ENCODE measurements around the gene RAD17. TPM values are rescaled to one million over a fixed set of nuclear protein-coding genes. Genes with fewer than 3 reads are reported as not detected.
A peak's percentile ranks its signal among the peaks of the same experiment; 100 is the strongest.

Gene RAD17
- total RNA-seq, 3 donors from 2014 or later = 14.6 to 24.1 (median 14.7) TPM

DNA sequence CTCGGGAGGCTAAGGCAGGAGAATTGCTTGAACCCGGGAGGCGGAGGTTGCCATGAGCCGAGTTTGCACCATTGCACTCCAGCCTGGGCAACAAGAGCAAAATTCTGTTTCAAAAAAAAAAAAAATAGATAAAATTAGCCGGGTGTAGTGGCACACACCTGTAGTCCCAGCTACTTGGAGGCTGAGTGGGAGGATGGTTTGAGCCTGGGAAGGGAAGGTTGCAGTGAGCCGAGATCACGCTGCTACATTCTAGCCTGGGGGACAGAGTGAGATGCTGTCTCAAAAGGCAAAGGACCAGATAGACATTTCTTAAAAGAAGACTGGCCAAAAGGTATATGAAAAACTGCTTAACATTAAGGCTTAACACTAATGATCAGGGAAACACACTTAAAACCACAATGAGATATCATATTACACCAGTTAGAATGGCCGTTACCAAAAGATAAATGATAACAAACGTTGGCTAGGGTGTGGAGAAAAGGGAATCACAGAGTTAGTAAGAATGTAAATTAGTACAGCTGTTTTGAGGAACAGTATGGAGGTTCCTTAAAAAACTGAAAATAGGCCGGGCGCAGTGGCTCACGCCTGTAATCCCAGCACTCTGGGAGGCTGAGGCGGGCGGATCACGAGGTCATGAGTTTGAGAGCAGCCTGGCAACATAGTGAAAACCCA is 35.2 kb downstream of the RAD17 start:
- TF ChIP-seq POLR2AphosphoS5 (IDR thresholded peaks at IDR 0.05) (no peak), POLR2A (IDR thresholded peaks at IDR 0.05) (no peak)
- TF ChIP-seq, protein P1, sequence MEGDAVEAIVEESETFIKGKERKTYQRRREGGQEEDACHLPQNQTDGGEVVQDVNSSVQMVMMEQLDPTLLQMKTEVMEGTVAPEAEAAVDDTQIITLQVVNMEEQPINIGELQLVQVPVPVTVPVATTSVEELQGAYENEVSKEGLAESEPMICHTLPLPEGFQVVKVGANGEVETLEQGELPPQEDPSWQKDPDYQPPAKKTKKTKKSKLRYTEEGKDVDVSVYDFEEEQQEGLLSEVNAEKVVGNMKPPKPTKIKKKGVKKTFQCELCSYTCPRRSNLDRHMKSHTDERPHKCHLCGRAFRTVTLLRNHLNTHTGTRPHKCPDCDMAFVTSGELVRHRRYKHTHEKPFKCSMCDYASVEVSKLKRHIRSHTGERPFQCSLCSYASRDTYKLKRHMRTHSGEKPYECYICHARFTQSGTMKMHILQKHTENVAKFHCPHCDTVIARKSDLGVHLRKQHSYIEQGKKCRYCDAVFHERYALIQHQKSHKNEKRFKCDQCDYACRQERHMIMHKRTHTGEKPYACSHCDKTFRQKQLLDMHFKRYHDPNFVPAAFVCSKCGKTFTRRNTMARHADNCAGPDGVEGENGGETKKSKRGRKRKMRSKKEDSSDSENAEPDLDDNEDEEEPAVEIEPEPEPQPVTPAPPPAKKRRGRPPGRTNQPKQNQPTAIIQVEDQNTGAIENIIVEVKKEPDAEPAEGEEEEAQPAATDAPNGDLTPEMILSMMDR (IDR thresholded peaks at IDR 0.05) = no peak
- Histone ChIP-seq H3K27me3 (no peaks in the 10 kb centered on the region), H3K4me1 (no peaks in the 10 kb centered on the region), H3K9me3 (no peaks in the 10 kb centered on the region), H3K36me3 (no peaks in the 10 kb centered on the region), H3K27ac (no peak overlapping the region), H3K4me3 (no peak overlapping the region)
- no peak for DNase-seq (ENCODE audit: low spot score in 2 of 2)
- intact Hi-C loops (cut with DNase I; ENCODE audit: low total_unique reads) = no loop called here

DNA sequence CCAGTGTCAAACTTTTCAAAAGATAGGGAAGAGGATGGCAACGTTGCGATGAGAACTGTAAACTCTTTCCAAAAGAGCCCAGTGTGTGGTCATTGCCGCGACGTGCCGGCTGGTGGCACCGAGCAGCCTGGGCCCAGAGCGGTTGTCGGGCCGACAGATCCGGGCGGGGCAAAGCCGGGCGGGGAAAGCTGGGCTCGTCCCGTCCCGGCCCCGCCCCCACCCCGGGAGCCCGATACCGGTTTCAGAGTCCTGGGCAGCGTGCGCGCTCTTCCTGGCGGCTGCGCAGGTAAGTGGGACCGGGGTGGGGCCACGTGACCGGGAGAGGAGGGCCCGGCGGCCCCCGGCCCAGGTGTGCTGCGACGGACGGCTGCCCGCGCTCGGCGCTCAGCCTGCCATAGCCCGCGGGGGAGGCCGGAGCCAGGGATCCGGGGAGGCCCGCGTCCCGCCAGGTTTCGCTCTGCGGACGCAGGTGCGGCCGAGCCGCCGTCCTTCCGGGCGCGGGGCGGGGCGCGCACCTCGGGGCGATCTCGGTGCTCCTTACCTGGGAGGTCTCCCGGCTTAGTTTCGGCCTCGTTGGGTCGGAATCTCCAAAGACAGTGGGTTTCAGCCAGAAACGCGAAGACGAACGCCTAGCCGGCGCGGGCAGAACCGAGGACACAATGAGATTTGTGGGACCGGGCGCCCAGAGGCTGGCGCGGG is 45.4 kb downstream of the RAD17 start, which contains the start of gene MARVELD2:
Gene MARVELD2, plus strand, starts transcription at position 232 of the 699 bp plus-strand sequence. CDS start 4,270 bp downstream, outside the sequence.
- H3K9me3 ChIP-seq = no peaks in the 10 kb centered on the region
- intact Hi-C loops (cut with DNase I; ENCODE audit: low total_unique reads) = no loop called here
- DNase-seq (ENCODE audit: low spot score in 2 of 2) = peak; percentile 88 to 90
- peaks cover 5% of the 10 kb centered on the region for H3K36me3 ChIP-seq
- peak within 1 kb of the TSS; percentile 90 to 94 for H3K27ac ChIP-seq
- H3K4me1 ChIP-seq = no peaks in the 10 kb centered on the region
- peak within 1 kb of the TSS; percentile 46 to 77 (median 73) for H3K4me3 ChIP-seq
- no peaks in the 10 kb centered on the region for H3K27me3 ChIP-seq
- TF ChIP-seq POLR2AphosphoS5 (IDR thresholded peaks at IDR 0.05) (peak in 1 of 3 donors; percentile 70), POLR2A (IDR thresholded peaks at IDR 0.05) (no peak)
- TF ChIP-seq, protein P1 (IDR thresholded peaks at IDR 0.05) = peak in 2 of 3 donors; percentile 39 to 63

DNA sequence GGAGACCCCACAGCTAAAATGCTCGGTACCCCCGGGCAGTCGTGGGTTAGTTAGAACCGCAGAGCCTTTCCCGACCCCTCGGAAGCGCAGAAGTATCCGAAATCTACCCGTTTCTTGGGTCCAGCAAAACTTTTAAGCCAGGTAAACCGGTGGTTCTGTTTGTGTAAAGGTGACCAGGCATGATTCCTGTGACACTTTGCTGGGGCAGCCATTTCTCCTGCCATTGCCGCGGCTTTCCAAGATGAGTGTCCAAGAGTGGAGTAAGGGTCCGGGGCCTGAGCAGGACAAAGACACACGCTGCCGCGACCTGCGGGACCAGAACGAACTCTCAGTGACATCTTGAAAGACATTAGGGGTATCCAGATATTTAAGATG is 46.0 kb downstream of the RAD17 start:
- DNase-seq (ENCODE audit: low spot score in 2 of 2) = peak in 1 of 2 donors; percentile 27
- Histone ChIP-seq H3K36me3 (peaks cover 6% of the 10 kb centered on the region), H3K4me1 (no peaks in the 10 kb centered on the region), H3K9me3 (no peaks in the 10 kb centered on the region), H3K4me3 (peak overlapping the region; percentile 46 to 77 (median 73)), H3K27ac (peak overlapping the region; percentile 90 to 94), H3K27me3 (no peaks in the 10 kb centered on the region)
- intact Hi-C loops (cut with DNase I; ENCODE audit: low total_unique reads) = no loop called here
- TF ChIP-seq, protein P1 (IDR thresholded peaks at IDR 0.05) = no peak
- no peak for TF ChIP-seq POLR2A (IDR thresholded peaks at IDR 0.05)
- no peak for TF ChIP-seq POLR2AphosphoS5 (IDR thresholded peaks at IDR 0.05)

DNA sequence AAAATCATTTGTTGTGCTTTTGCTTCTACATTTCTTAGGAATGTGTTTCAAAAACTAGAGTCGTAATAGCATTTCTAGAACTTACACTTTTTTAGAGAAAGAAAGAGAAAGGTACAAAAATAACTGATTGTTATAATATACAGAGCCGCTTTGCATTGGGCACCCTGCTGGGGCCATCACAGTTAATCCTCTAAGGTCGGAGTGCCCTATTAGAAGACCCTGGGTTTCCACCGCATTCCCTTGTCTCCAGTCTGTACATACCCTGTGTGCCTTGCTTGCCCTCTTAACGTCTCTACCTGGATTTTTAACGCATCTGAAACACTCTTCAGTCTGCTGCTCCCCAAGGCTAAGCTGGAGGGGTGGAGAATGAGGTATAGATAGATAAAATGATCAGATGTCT is 46.6 kb downstream of the RAD17 start:
- H3K4me3 ChIP-seq = peak overlapping the region in 2 of 3 donors; percentile 73 to 77
- no peak for DNase-seq (ENCODE audit: low spot score in 2 of 2)
- H3K27me3 ChIP-seq = no peaks in the 10 kb centered on the region
- no peaks in the 10 kb centered on the region for H3K4me1 ChIP-seq
- H3K36me3 ChIP-seq = peaks cover 6% of the 10 kb centered on the region
- H3K9me3 ChIP-seq = no peaks in the 10 kb centered on the region
- TF ChIP-seq POLR2AphosphoS5 (IDR thresholded peaks at IDR 0.05) = no peak
- TF ChIP-seq, protein P1 (IDR thresholded peaks at IDR 0.05) = no peak
- TF ChIP-seq POLR2A (IDR thresholded peaks at IDR 0.05) = no peak
- peak overlapping the region in 1 of 2 donors; percentile 94 for H3K27ac ChIP-seq
- intact Hi-C loops (cut with DNase I; ENCODE audit: low total_unique reads) = no loop called here

DNA sequence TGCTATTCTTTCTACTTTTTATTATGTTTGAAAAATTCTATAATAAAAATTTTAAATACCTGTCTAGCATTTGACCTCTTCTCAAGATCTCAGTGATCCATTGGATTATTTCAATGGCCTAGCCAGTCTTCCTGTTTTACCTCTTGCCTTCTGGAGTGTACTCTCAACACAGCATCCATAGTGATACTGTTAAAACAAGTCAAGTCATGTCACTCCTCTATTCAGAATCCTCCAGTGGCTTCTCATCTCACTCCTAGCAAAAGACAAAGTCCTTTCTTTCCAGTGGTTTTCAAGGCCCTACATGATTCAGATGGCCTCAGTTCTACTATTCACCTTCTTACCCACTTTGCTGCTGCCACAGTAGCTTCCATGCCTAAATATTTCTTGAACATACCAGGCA is 47.1 kb downstream of the RAD17 start:
- H3K9me3 ChIP-seq = no peaks in the 10 kb centered on the region
- TF ChIP-seq POLR2A (IDR thresholded peaks at IDR 0.05) = no peak
- no peak for TF ChIP-seq POLR2AphosphoS5 (IDR thresholded peaks at IDR 0.05)
- TF ChIP-seq, protein P1 (IDR thresholded peaks at IDR 0.05) = no peak
- H3K4me1 ChIP-seq = no peaks in the 10 kb centered on the region
- H3K27me3 ChIP-seq = no peaks in the 10 kb centered on the region
- intact Hi-C loops (cut with DNase I; ENCODE audit: low total_unique reads) = no loop called here
- H3K4me3 ChIP-seq = peak overlapping the region in 1 of 3 donors; percentile 73
- H3K36me3 ChIP-seq = peaks cover 6% of the 10 kb centered on the region
- no peak overlapping the region for H3K27ac ChIP-seq
- DNase-seq (ENCODE audit: low spot score in 2 of 2) = no peak
